GM21529 (cell line): Measurements from ENCODE around the gene NDUFV1.
"Not testable (repeated sequence)": the region's sequence is repeated elsewhere in the genome, so short reads cannot be mapped to it uniquely, and the experiment has no call there.

Experiments
- ATAC-seq: cut with Tn5 transposase; IDR thresholded peaks from one replicate; pipeline ENCODE4 v1.9.1; 2021; ENCODE audit not compliant: unreplicated experiment

NDUFV1 gene

GRCh38 chr11:67606492-67607295, at the start of gene NDUFV1:
NDUFV1 (plus strand) TSS chr11:67606936; CDS start chr11:67607005, 69 bp downstream.
- peak; percentile 93 for ATAC-seq

GRCh38 chr11:67558084-67558772, 48.5 kb upstream of the NDUFV1 start:
- no peak for ATAC-seq

- peak; percentile 76 for ATAC-seq
Observed at GRCh38 chr11:67561971-67562619, 44.6 kb upstream of the NDUFV1 start.

DNA sequence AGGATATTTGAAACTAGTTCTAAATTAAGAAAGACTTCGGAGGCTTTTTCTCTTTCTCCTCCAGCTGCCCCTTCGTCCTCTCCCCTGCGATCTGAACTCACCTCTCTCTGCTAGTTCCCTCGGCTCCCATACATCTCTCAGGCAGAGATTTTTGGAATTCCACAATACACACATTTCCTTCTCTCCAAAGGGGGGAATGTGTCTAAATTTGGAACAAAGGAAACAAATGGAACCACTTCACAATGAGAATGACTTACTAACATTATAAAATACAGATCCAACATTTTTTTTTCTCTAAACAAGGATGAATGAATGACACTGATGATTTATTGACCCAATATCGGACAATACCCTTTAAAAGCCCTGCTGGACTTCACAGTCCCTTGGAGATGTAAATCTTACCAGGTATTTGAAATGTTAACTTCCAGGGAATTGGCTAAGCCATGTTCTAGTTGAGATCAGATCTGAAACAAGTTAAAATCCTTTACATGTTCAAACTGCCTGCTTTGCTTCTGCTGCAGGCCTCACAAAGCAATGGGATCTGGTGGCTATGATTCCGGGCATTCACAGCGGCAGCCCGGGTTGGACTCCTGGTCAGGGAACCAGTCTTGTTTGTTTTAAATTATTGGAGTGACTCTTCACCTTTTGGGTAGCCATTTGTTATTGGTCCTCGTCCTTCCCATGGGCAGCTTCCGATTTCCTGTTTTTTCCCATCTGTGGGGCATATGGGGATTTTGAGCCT, 43.6 kb upstream of the NDUFV1 start:
- no peak for ATAC-seq

GRCh38 chr11:67563705-67564114, 43.0 kb upstream of the NDUFV1 start:
- ATAC-seq = not testable (repeated sequence)

DNA sequence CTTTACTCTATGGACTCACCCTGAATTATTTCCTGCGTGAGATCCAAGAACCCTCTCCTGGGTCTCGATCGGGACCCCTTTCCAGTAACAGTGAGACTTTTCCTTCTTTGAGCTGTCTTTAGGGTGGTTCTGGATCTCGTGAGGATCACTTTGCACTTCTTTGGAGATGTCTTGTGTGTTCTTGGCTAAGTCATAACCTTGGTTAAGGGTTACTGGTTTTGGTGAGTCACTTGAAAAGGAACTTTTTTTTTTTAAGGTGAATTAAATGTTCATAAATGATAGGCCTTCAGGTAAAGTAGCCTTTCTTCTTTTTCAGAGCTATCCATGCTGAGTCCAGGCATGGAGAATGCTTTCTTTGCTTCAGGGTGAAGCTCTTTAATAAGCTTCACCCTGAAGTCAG, 42.5 kb upstream of the NDUFV1 start:
- no peak for ATAC-seq

GRCh38 chr11:67571443-67571842, 35.3 kb upstream of the NDUFV1 start:
- no peak for ATAC-seq

DNA sequence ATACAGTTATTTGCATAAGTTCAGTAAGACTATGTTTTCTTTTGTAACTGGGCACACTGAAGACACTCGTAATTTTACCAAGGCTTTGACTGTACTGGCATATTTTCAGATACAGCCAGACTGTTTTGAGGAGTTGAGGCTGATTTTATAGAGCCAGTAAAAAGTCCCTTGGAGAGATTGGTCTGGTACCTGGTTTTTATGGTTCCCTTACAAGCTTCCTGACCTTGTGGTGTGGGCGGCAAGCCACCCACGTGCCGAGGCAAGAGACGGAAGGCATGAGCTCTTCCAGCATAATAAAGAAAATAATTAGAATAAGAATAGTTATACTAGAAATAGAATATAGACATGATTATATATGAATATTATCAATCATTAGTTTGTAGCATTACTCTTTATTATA, 34.4 kb upstream of the NDUFV1 start:
- ATAC-seq = no peak

DNA sequence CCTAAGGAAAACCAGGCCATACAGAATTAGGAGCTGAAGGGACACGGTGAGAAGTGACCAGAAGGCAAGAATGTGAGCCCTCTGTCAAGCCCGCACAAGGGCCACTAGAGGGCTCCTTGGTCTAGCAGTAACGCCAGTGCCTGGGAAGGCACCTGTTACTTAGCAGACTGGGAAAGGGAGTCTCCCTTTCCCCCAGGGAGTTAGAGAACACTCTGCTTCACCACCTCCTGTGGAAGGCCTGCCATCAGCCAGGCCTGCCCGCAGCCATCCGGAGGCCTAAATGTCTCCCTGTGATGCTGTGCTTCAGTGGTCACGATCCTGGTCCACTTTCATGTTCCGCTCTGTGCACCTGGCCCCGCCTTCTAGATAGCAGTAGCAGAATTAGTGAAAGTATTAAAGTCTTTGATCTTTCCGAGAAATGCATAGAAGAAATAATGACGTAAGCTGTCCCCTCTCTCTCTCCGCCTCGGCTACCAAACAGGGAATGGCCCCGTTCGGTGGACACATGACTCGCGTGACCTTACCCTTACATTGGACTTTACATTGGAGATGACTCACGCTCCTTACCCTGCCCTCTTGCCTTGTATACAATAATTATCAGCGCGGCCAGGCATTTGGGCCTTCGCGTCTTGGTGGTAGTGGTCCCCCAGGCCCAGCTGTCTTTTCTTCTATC, 33.9 kb upstream of the NDUFV1 start:
- no peak for ATAC-seq

DNA sequence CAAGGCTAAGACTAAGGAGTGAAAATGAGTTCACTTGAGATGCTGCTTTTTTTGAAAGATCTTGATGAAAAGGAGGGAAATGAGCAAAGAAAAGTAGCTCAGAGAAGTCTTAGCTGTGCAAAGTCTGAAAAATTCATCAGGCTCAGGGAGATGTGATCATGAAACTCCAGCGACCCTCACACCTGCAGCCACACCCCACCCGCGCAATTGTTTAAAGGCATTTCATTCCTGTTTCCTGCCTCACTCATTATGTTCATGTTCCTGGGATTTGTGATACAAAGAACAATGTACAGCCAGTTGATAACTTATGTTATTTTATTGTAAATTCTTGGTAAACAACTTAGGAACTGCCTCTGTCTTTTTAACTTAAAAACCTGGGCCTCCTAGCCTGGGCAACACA, 31.8 kb upstream of the NDUFV1 start:
- ATAC-seq = no peak

DNA sequence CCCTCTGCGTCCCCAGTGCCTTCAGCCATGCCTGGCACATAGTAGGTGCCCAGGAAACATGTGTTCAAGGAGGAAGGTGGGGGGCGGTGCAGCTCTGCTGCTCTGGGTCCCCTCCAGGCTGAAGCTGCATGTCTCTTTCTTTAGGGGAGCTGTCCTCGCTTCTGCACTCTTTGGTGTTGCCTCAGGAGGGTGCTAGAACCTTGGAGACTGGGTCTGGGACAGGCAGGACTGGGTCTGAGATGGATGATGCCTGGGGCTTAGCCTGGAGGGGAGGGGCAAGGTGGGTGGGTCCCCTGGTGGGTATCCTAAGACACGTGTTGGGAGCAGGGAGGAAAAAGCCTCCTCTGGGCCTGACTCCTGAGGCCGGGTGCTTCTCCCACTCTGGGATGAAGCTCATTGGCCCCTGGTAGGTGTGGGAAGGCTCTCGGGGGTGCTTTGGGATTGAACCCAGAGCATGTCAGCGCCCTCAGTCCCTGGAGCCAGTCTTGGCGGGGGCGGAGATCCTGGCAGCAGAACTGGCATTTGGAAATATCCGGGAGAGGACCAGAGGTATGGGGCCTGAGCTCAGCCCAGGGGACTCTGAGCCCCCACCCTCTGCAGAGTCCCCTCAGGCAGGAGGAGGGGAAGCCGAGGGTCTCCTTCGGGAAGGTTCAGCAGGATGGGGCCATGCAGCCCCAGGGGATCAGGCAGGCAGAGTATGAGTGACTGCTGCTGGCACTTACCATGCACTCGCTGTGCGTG, 29.8 kb upstream of the NDUFV1 start:
- ATAC-seq = no peak

DNA sequence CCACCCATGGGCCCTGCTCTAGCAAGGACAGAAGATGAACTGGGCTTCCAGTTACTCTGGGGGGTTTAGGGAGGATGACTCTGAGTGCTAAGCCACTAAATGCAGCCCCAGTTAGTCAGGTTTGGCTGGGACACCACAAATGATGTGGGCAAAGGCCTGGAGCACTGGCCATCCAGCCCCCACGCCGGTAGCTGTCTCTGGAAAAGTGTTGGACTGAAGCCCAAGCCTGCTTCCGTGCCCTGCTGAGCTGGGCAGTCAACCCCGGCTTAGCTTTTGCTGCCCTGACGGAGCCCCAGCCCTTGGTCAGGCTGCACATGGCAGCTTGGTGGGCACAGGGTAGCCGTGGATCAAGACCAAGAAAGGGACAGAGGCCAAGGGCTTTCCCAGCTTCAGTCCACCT, 28.8 kb upstream of the NDUFV1 start:
- ATAC-seq = no peak

- no peak for ATAC-seq
Observed at GRCh38 chr11:67581469-67581868, 25.3 kb upstream of the NDUFV1 start.

DNA sequence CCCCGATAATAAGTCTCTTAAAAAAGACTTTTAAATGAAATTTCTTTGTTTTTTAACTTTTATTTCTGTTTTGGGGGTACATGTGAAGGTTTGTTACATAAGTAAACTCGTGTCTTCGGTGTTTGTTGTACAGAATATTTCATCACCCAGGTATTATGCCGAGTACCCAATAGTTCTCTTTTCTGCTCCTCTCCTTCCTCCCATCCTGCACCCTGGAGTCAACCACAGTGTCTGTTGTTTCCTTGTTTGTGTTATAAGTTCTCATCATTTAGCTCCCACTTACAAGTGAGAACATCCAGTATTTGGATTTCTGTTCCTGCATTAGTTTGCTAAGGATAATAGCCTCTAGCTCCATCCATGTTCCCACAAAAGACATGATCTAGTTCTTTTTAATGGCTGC, 24.7 kb upstream of the NDUFV1 start:
- ATAC-seq = no peak

- ATAC-seq = peak; percentile 53
Observed at GRCh38 chr11:67583247-67584204, 23.2 kb upstream of the NDUFV1 start, which contains the start of gene GSTP1. GSTP1 (plus strand) TSS chr11:67583812; CDS start chr11:67583844, 32 bp downstream.

DNA sequence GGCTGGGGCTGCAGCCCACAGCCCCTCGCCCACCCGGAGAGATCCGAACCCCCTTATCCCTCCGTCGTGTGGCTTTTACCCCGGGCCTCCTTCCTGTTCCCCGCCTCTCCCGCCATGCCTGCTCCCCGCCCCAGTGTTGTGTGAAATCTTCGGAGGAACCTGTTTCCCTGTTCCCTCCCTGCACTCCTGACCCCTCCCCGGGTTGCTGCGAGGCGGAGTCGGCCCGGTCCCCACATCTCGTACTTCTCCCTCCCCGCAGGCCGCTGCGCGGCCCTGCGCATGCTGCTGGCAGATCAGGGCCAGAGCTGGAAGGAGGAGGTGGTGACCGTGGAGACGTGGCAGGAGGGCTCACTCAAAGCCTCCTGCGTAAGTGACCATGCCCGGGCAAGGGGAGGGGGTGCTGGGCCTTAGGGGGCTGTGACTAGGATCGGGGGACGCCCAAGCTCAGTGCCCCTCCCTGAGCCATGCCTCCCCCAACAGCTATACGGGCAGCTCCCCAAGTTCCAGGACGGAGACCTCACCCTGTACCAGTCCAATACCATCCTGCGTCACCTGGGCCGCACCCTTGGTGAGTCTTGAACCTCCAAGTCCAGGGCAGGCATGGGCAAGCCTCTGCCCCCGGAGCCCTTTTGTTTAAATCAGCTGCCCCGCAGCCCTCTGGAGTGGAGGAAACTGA, 22.4 kb upstream of the NDUFV1 start:
- ATAC-seq = no peak

GRCh38 chr11:67584881-67585873, 21.6 kb upstream of the NDUFV1 start:
- ATAC-seq = no peak
